ENCODE results near the gene TUBD1.
"Not testable (repeated sequence)": the region's sequence is repeated elsewhere in the genome, so short reads cannot be mapped to it uniquely, and the experiment has no call there.

TUBD1 gene

GRCh38 chr17:59844884-59845594 is 47.7 kb downstream of the TUBD1 start:
- DNase-seq (ENCODE audit: low read depth in 2 of 2) = no peak

- peak in 1 of 2 donors; percentile 61 for DNase-seq (ENCODE audit: low read depth in 2 of 2)
Measured at GRCh38 chr17:59842901-59843652, 49.7 kb downstream of the TUBD1 start.

- not testable (repeated sequence) for DNase-seq (ENCODE audit: low read depth in 2 of 2)
Measured at GRCh38 chr17:59841882-59842263, 50.9 kb downstream of the TUBD1 start.

- not testable (repeated sequence) for DNase-seq (ENCODE audit: low read depth in 2 of 2)
Measured at GRCh38 chr17:59841091-59841881, 51.5 kb downstream of the TUBD1 start.

- DNase-seq (ENCODE audit: low read depth in 2 of 2) = no peak
Measured at GRCh38 chr17:59840329-59841090, 52.2 kb downstream of the TUBD1 start.

- no peak for DNase-seq (ENCODE audit: low read depth in 2 of 2)
Measured at GRCh38 chr17:59839651-59840328, 53.0 kb downstream of the TUBD1 start.

- no peak for DNase-seq (ENCODE audit: low read depth in 2 of 2)
Measured at GRCh38 chr17:59838052-59838916, 54.5 kb downstream of the TUBD1 start.

- peak in 1 of 2 donors; percentile 70 for DNase-seq (ENCODE audit: low read depth in 2 of 2)
Measured at GRCh38 chr17:59837308-59838051, 55.3 kb downstream of the TUBD1 start.

- no peak for DNase-seq (ENCODE audit: low read depth in 2 of 2)
Measured at GRCh38 chr17:59832883-59833379, 59.8 kb downstream of the TUBD1 start.

- no peak for DNase-seq (ENCODE audit: low read depth in 2 of 2)
Measured at GRCh38 chr17:59830846-59831486, 61.8 kb downstream of the TUBD1 start.

- DNase-seq (ENCODE audit: low read depth in 2 of 2) = no peak
Measured at GRCh38 chr17:59830007-59830630, 62.6 kb downstream of the TUBD1 start.

- DNase-seq (ENCODE audit: low read depth in 2 of 2) = peak in 1 of 2 donors; percentile 56
Measured at GRCh38 chr17:59829217-59830006, 63.3 kb downstream of the TUBD1 start.

- DNase-seq (ENCODE audit: low read depth in 2 of 2) = not testable (repeated sequence)
Measured at GRCh38 chr17:59828819-59829216, 63.9 kb downstream of the TUBD1 start.

GRCh38 chr17:59828478-59828760 is 64.3 kb downstream of the TUBD1 start:
- no peak for DNase-seq (ENCODE audit: low read depth in 2 of 2)

GRCh38 chr17:59827721-59828477 is 64.8 kb downstream of the TUBD1 start:
- no peak for DNase-seq (ENCODE audit: low read depth in 2 of 2)

GRCh38 chr17:59826706-59827453 is 65.9 kb downstream of the TUBD1 start:
- DNase-seq (ENCODE audit: low read depth in 2 of 2) = no peak

Data from activated CD8-positive, alpha-beta memory T cell treated with anti-CD3 and anti-CD28 coated beads for 4 hours (primary cell).